Smooth muscle cell (in vitro differentiated cells): ENCODE data around the gene NTN5. TPM values are rescaled to one million over a fixed set of nuclear protein-coding genes. Genes with fewer than 3 reads are reported as not detected.

Experiments
- DNase-seq: peaks from one replicate; lab custom pipeline; 2025; ENCODE audit not compliant: unreplicated experiment; lab: John Stamatoyannopoulos, UW
- H2AFZ ChIP-seq: fragments of 200-600 bp; sonication (generic); 2 replicates; pipeline ENCODE4 v1.6.0; 2016; ENCODE audit warnings: antibody characterized with exemption, low read depth, mild to moderate bottlenecking
- H3F3A ChIP-seq: fragments of 200-600 bp; sonication (generic); 2 replicates; pipeline ENCODE4 v1.6.0; 2017; ENCODE audit warnings: antibody characterized with exemption, low read depth
- H3K27ac ChIP-seq: fragments of 200-600 bp; sonication (generic); 2 replicates; pipeline ENCODE4 v1.5.1; 2016; ENCODE audit warnings: low read depth, mild to moderate bottlenecking
- H3K27me3 ChIP-seq: fragments of 200-600 bp; sonication (generic); 2 replicates; pipeline ENCODE4 v1.6.1; 2016; ENCODE audit warnings: low read depth, mild to moderate bottlenecking
- H3K36me3 ChIP-seq: fragments of 200-600 bp; sonication (generic); 2 replicates; pipeline ENCODE4 v1.5.1; 2016; ENCODE audit warnings: low read depth
- H3K4me1 ChIP-seq: fragments of 200-600 bp; sonication (generic); 2 replicates; pipeline ENCODE4 v1.5.1; 2016; ENCODE audit warnings: low read depth
- H3K4me2 ChIP-seq: fragments of 200-600 bp; sonication (generic); 2 replicates; pipeline ENCODE4 v1.6.0; 2016; ENCODE audit warnings: mild to moderate bottlenecking
- H3K4me3 ChIP-seq: fragments of 200-600 bp; sonication (generic); 2 replicates; pipeline ENCODE4 v1.5.1; 2016; ENCODE audit warnings: mild to moderate bottlenecking
- H3K79me2 ChIP-seq: fragments of 200-600 bp; sonication (generic); 2 replicates; pipeline ENCODE4 v1.6.0; 2016; ENCODE audit warnings: low read depth, mild to moderate bottlenecking
- H3K9ac ChIP-seq: fragments of 200-600 bp; sonication (generic); 2 replicates; pipeline ENCODE4 v1.6.0; 2016; ENCODE audit warnings: low read depth
- H3K9me3 ChIP-seq: fragments of 200-600 bp; sonication (generic); replicated peaks from 2 replicates; pipeline ENCODE4 v1.5.1; 2016; ENCODE audit warnings: low read depth
- H4K20me1 ChIP-seq: fragments of 200-600 bp; sonication (generic); 2 replicates; pipeline ENCODE4 v1.6.0; 2016; ENCODE audit warnings: low read depth
- WGBS: methylation state at CpG from one replicate; pipeline ENCODE4 v1.1.7; 2016; ENCODE audit warnings: low lambda C conversion rate; 5-methylcytosine and 5-hydroxymethylcytosine counted together
- polyA plus RNA-seq: library from polyadenylated mRNA; unstranded; fragments of >200 nt; fragmentation: Nextera tagmentation; extraction: Ambion mirVana; gene quantifications from 2 replicates; pipeline ENCODE4 v1.2.1, GENCODE V29; 2016
- total RNA-seq: library from RNA; depleted of rRNA; stranded (reverse); fragments of >200 nt; gene quantifications from 2 replicates; pipeline ENCODE4 v1.2.3, GENCODE V29; 2014
- TF ChIP-seq, protein P1 (sequence below): fragments of 200-600 bp; sonication (generic); IDR thresholded peaks from 2 replicates; pipeline ENCODE4 v1.5.1; 2017; ENCODE audit warnings: borderline replicate concordance, mild to moderate bottlenecking, antibody characterized with exemption; ENCODE audit not compliant: insufficient read depth, poor library complexity, severe bottlenecking

NTN5 gene
- total and polyA plus RNA-seq, 2 experiments from 2014 or later = 0.22 TPM; not detected in 1

DNA sequence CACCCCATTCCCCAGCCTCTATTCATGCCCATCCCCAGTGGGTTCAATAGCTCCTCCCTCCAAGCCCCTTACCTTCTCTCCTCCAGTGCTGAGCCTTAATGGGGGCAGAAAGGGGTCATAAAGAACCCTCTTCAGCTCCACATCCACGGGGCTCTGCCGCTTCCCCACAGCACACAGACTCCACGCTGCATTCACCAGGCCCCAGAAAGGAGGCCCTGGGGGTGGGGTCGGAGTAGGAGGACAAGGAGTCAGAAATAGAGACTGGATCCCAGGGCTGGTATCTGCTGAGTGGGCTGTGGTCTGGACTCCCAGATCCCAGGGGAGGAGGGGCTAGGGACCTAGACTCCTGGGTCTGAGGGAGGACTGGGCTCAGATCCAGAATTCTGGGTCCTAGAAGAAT lies 28.5 kb downstream of the NTN5 start:
- Histone ChIP-seq H3K4me3 (peak overlapping the region; percentile 68), H3K36me3 (no peaks in the 10 kb centered on the region), H3K27me3 (no peaks in the 10 kb centered on the region), H3K4me1 (peaks cover 4% of the 10 kb centered on the region), H3K79me2 (no peaks in the 10 kb centered on the region), H2AFZ (no peak overlapping the region), H3K9me3 (no peaks in the 10 kb centered on the region), H3K27ac (no peak overlapping the region), H4K20me1 (no peaks in the 10 kb centered on the region), H3K4me2 (peak overlapping the region; percentile 97), H3K9ac (no peak overlapping the region), H3F3A (no peaks in the 10 kb centered on the region)
- 78% methylated on average over 4 of the region's 4 CpGs for WGBS
- TF ChIP-seq, protein P1, sequence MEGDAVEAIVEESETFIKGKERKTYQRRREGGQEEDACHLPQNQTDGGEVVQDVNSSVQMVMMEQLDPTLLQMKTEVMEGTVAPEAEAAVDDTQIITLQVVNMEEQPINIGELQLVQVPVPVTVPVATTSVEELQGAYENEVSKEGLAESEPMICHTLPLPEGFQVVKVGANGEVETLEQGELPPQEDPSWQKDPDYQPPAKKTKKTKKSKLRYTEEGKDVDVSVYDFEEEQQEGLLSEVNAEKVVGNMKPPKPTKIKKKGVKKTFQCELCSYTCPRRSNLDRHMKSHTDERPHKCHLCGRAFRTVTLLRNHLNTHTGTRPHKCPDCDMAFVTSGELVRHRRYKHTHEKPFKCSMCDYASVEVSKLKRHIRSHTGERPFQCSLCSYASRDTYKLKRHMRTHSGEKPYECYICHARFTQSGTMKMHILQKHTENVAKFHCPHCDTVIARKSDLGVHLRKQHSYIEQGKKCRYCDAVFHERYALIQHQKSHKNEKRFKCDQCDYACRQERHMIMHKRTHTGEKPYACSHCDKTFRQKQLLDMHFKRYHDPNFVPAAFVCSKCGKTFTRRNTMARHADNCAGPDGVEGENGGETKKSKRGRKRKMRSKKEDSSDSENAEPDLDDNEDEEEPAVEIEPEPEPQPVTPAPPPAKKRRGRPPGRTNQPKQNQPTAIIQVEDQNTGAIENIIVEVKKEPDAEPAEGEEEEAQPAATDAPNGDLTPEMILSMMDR = no peak
- no peak for DNase-seq

DNA sequence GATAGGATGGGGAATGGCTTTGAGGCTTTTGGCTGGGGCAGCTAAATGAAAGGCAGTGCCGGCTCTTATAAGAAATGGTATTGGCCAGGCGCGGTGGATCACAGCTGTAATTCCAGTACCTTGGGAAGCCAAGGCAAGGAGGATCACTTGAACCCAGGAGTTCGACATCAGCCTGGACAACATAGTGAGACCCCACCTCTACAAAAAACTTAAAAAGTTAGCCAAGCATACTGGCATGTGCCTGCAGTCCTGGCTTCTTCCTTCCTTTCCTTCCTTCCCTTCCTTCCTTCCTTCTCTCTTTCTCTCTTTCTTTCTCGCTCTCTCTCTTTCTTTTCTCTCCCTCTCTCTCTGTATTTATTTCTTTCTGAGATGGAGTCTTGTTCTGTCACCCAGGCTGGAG lies 30.0 kb downstream of the NTN5 start:
- Histone ChIP-seq H3K9me3 (no peaks in the 10 kb centered on the region), H3K4me3 (no peak overlapping the region), H4K20me1 (no peaks in the 10 kb centered on the region), H3F3A (peaks cover 3% of the 10 kb centered on the region), H3K79me2 (no peaks in the 10 kb centered on the region), H3K27me3 (no peaks in the 10 kb centered on the region), H3K27ac (no peak overlapping the region), H3K4me2 (no peak overlapping the region), H2AFZ (no peak overlapping the region), H3K36me3 (no peaks in the 10 kb centered on the region), H3K4me1 (peaks cover 4% of the 10 kb centered on the region), H3K9ac (no peak overlapping the region)
- 95% methylated on average over 5 of the region's 5 CpGs for WGBS
- DNase-seq = no peak
- TF ChIP-seq, protein P1 = no peak

DNA sequence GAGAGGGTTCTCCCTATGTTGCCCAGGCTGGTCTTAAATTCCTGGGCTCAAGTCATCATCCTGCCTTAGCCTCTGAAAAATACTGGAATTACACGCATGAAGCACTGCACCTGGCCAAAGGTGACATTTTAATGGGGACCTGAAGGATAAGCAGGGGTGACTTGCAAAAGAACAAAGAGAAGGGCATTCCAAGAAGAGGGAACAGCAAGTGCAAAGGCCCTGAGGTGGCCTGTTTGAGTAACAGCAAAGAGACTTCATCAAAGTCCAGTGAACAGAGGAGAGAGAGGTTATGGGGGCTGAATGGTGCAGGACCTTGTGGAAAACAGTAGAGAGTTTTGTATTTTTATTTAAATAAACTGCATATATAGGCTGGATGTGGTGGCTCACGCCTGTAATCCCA lies 31.0 kb downstream of the NTN5 start:
- Histone ChIP-seq H3K36me3 (no peaks in the 10 kb centered on the region), H4K20me1 (no peaks in the 10 kb centered on the region), H3K4me2 (no peak overlapping the region), H3K27me3 (no peaks in the 10 kb centered on the region), H3K27ac (no peak overlapping the region), H3K9me3 (no peaks in the 10 kb centered on the region), H3F3A (peaks cover 5% of the 10 kb centered on the region), H3K9ac (no peak overlapping the region), H3K4me1 (peaks cover 4% of the 10 kb centered on the region), H3K79me2 (no peaks in the 10 kb centered on the region), H2AFZ (no peak overlapping the region), H3K4me3 (no peak overlapping the region)
- TF ChIP-seq, protein P1 = no peak
- no peak for DNase-seq
- WGBS = 89% methylated on average over 2 of the region's 2 CpGs
